ENCODE results near the gene ZEB2.

Gene ZEB2

DNA sequence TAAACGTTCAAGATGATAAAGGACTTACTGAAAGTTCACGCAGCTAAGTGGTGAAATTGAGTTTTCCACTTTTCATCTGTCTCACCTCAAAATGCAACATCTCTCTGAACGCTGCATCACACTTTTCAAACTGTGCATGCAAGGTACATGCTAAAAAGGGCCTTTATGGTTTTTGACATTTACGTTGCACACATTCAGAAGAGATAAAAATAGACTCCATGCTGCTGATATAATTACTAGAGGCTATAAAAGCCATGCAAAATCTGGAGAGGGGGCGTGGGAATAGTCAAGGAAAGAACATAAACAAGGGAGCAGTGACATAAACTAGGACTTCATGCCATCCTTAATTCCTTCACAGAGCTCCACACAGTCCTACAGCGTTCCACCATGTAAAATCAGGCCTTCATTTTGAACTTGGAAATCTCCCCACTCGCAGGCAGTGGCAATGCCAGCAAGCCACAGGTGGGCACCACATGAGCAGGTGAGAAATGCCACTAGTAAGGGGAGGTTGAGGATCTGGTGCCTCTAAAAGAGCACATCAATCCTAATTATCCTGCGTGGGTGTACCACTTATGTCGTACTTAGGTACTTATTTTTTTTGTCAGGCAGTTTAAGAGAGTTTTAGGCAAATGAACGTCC, 71.4 kb downstream of the ZEB2 start:
- DNase-seq: no peak

DNA sequence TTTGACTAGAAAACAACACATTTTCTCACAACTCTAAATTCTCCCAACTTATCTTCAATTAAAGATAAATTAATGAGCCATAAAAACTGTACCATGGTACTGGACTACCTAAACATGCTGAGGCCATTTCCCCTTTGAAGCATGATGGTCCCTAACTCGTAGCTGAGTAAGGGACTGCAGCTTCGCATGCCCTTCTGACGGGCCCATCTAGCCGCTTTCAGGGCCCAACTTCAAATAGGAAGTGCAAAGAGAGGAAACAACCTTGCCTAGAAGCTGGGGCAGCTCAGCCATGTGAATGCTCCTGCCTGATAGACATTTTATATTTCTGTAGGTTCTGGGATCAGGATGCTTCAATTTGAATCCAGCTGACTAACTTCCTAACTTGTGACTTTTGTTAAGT, 72.4 kb downstream of the ZEB2 start:
- no peak for DNase-seq

DNA sequence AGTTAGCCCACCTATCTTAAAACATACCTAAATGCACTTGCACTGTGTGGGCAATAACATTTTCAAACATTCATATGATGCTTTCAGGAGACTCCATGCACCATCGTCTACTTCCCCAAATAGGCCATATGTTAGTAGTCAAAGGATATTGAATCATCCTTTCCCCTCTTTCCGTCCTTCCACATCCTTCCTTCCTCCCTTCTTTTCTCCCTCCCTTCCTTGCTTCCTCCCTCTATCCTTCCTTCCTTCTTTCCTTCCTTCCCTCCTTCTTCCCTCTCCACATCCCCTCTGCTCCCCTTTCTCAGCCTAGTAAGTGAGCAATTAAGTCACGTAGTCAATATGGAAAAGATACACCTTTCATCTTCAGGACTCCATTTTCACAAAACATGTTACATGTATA, 73.8 kb downstream of the ZEB2 start:
- DNase-seq: no peak

DNA sequence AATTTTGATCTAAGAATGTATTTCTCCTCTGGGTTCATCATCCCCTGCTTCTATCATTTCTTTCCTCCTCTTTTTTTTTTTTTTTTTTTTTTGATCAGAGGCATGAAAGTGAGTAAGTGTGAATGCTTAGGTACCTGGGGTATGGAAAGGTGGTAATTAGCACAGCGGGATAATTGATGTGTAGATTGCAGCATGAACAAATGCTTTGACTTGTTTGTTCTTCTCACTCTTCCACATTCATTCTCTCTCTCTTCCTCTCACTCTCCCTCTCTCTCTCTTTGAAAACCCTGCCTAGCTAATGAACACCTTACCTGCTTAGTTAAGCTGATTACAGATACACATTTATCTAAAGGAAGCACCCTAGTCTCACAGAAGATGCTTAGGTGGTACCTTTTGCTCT, 74.7 kb downstream of the ZEB2 start:
- no peak for DNase-seq

DNA sequence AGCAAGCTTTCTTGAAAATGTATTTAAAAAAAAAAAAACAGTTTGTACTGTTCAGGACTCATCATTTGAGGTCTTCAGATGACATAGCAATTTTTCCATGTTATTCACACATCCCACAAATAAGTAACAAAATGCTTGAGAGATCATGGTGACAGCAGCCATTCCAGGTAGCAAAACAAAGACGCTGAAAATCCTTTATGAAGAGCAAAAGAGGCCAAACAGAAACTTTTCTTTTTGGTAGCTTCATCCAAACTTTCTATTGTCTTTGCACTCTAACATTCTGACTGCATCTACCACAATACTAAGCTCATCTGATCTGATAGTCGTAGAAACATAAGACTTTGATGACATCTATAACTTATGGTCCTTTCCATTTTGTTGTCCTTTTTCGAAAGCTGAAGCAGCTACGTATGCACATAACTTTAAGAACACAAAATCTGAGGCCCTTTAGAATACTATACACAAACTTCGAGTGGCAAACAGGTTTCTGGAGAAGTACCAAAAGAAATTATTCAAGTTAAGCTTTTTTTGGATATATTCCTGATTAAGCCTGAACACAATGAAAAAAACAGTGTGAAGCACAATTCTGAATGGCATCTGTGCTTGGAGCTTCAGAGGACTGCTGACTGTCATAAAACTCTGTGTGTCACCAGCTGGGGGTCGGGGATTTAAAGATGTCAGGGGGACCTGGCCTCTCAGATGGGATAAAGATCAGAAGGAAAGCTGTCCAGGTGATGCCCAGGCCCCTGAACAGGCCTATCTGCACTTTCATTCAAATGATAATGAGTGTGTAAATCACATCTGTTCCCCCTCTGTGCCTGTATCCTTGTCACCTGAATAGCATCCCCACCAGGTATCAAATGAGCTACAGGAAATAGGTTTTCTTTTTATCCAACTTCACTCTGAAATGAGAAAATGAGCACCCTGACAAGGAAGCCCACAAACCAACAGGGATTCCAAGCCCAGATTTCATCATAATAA, 75.8 kb downstream of the ZEB2 start:
- no peak for DNase-seq

DNA sequence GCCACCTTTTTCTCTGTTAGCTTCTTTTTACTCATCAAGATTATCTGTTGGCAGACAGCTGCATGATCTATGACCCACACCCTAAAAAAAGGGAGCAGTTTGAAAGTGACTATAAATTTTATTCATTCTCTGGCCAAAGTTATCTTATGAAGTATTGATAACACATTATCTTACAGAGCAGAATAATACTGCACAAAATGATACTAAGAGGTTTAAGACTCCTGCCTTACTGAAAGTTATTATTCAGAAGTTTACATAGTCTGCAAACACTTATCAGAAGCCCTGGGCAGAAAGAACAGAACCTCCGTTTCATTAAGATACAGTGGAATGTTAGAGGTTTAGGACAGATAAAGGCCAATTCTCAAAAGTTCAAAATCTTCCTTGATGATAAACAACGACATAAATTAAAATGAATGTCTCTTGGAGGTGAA, 78.2 kb downstream of the ZEB2 start:
- no peak for DNase-seq

DNA sequence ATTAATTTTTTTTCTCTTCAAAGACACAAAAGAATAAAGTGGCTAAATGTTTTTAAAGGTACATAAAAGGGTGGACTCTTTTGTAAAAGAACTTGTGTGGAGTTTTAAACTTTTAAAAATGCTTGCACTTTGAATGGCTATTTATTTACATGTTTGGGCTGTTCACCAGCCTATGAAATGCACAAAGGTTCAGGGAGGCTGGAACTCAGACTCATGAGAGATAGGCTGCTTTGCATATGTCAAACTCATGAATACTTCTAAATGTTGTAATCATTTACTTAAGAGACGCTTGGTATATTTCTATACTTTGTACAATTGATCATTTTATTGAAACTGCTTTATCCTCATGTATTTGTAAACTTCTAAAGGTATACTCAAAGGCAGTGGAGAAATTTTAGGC, 79.9 kb downstream of the ZEB2 start:
- DNase-seq: no peak

DNA sequence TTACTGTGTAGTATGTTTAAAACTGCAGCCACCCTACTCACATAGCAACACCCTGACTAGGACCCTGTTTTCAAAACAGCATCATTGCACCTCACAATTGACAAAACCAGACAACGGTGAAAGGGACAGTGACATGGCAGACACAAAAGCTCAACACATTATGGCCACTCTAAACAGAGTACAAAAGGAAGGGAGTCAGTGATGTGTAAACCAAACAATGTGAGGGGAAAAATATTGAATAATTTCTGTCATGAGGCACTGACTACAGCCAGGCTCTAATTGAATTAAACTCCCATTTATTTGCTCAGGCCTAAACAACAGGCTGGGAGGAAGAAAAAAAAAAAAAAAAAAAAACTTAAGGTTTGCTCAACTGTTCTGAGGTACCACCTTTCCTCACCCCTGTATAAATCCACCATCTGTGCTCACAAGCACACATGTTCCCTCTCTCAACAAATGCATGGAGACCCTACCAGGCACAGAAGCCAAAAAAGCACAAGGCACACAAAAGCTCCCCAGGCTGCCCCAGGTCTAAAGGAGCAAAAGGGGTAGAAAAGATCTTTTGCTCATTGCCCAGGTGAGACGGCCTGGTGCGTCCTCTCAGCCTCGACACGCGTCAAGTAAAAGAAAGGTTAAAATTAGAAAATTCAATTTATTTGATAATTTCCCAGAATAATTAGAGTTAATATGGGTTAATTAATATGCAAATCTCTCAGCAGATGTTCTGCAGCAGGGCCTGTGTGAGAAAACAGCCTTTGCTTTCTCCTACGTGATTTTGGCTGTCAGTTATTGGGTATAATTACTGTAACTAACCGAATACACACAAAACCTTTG, 80.9 kb downstream of the ZEB2 start:
- DNase-seq: no peak

DNA sequence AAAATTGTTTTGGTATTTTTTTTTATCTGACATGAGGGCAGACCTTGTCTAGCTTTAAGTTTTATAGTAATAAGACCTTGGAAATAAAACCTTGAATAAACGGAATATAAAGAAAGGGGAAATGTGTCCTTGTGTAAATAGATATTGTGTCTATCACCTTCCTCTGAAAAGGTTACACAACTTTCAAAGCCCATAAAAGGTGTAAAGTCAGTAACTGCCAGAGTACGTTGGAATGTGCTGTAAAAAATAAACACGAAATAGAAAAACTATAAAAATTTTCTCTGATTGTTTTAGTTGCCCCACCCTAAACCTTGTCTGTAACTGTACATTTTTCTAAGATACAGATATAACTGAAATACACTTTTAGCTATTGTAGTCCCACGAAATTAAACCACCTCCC, 82.3 kb downstream of the ZEB2 start:
- DNase-seq: no peak

DNA sequence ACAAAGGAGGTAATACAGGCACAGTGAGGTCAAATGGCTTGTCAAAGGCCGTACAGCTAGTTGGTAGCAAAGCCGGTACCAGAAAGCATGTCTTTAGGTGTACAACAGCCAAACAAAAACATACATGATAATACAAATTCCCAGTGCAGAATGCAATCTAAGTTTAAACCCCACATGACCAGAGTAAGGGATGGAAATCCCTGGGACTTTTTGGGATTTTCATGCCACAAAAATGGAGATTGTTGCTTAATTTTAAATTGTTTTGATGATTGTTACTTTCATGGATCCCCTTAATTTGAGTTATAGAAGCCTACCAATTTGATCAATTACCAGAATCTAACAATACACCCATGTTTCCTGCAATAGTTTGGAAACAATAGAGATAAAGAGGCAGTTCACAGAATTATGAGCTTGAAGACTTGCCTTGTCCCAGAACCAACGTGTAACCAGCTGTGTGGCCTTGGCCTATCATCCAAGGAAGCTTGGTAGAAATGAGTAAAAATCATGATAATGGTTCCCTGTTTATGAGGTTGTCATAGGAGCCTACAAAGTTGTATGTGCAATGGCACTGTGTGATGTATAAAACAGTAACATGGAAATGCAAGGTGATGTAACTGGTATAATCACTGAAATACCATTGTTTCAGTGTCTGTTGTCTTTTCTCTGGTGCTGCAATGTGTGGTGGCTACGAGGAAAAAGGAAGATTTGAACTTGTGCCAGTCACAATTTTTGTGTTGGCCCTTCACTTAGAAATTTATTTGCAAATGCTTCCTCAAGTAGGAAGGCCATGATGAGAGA, 85.3 kb downstream of the ZEB2 start:
- no peak for DNase-seq

DNA sequence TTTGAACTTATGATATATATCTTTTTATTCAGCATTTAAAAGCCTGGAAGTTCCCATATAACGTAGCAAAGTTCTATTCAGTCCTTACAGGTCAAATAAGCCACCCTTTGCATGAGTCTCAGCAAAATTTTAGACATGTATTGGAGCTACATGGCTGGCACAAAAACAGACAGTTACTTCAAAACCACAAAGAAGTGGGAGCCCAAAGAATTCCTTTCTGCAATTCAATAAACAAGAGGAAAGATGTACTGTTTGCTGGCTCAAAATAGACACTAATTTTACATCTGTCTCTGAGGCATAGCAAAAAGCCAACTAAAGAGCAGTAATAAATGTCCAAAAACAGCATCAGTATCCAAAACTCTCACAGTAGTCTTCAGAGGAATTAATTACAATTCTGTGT, 87.0 kb downstream of the ZEB2 start:
- DNase-seq: no peak

DNA sequence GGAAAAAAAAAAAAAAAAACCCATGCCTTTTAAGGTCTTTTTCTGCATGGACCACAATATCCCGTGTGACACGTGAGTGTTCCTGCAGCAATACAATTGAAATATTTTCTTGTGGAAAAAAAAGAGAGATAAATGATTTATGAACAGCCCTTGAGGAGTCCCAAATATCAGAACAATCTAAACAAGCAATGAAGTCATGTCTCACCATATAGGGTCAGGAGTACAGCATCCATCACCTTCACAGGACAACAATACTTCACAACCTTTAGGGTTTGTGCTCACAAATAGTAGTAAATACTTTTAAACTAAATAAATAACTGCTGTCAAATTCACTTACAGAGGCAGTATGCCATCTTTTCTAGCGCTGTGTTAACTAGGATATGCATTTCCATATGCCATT, 87.9 kb downstream of the ZEB2 start:
- no peak for DNase-seq

DNA sequence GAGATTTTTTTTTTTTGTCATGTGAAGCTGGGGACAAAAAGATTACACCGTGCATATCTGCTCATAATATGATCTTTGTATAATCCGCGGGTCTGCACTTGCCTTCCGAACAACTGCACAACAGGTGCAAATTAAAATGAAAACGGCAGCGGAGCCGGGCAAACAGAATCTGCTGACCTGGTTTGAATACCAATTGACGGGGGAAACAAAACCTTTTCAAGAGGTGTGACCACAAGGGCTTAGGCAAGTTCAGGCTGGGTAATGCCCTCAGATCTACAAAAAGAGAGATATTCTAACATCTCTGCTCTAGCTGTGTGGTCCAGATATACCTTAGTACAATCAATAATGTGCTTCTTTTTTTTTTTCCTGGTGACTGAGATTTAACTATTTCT, 88.5 kb downstream of the ZEB2 start:
- no peak for DNase-seq

DNA sequence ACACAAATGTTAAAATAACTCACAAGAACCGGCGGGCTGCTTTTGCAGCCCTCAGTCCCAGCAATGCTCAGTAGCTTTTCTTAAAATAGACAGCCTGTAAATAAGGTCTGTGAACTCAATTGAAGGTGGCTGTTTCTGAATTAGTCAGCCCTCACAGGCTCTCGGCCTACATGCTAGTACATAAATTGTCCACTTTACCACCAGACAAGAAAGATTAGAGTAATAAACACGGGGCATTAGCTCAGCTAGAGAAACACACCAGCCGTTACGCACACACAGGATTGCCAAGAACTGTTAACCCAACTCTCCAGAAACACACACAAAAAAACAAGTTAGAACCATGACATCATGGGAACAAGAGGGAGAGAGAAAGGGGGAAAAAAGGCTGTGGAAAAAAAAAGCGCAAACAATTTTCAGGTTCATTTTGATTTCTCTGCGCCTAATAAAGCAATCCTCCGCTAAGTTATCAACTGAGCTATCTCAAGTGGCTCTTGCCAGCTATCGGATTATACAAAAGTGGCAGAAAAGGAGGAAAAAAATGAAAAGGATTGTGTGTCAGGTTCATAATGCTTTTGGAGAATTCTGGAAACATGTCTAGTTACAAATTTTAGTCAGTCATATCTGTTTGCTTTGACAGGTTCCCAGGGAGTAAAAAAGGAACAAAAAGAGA, 89.1 kb downstream of the ZEB2 start:
- no peak for DNase-seq

DNA sequence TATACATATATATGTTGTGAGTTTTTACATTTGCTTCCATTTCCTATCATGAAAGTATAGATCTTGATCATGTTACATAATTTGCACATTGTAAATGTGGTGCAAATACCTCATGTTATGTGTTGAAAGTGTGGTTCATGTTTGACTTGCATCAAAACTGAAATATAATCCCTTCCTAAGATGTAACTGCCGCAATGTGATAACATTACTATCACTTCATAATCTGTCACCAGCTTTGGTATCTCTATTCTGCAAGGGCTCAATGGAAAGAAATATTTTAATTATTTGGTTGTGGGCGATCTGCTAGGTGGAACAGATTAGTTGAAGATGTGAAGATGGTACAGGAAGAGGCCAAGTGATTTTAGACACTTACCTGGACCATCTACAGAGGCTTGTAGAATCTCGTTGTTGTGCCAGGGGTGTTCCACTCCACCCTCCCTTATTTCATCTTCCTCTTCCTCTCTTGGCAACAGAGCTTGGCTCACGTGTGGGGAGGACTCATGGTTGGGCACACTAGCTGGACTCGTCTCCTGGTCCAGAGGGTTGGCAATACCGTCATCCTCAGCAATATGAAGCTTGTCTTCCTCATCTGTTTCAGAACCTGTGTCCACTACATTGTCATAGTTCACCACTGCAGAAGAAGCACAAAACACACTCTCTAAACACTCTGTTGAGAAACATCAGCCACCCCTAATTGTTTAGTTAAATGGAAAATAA, 90.4 kb downstream of the ZEB2 start:
- no peak for DNase-seq

DNA sequence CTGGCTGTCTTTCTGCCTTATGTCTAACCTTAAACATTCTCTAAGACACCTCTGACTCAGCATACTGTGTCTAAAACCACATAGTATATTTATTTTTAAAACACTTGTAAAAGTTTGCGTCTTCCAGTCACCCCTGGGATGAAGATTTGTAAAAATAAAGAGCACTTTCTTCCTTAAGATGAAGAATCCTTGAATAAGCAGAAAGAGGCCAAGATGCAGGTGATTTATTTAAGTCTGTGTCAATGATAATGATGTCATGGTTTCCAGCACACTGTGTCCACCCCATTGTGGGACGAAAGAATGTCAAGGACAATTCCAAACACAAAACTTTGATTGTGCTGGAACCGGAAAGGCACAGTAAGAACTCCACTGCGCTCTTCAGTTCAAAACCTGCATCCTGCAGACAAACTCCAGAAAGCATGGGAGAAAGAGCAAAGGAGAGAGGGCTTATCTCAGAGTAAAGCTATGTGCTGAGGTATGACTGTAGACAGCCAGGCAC, 92.9 kb downstream of the ZEB2 start:
- no peak for DNase-seq

DNA sequence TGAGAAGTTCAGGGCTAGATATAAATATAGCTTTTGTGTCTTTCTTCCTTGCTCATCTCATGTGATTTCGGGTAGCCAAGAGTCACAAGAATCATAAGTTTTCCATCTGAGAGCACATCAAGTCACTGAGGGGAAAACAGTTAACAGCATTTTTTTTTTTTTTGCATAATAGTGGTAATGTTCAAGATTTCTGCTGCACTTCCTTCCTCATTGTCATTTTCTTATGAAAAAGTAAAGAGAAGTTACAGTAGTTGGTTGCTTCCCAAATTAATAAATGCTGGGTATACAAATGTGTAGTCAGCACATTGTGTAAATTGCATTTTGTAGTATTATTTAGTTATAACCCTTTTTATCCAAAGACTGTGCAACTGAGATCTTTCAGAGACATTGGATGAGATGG, 93.6 kb downstream of the ZEB2 start:
- no peak for DNase-seq

DNA sequence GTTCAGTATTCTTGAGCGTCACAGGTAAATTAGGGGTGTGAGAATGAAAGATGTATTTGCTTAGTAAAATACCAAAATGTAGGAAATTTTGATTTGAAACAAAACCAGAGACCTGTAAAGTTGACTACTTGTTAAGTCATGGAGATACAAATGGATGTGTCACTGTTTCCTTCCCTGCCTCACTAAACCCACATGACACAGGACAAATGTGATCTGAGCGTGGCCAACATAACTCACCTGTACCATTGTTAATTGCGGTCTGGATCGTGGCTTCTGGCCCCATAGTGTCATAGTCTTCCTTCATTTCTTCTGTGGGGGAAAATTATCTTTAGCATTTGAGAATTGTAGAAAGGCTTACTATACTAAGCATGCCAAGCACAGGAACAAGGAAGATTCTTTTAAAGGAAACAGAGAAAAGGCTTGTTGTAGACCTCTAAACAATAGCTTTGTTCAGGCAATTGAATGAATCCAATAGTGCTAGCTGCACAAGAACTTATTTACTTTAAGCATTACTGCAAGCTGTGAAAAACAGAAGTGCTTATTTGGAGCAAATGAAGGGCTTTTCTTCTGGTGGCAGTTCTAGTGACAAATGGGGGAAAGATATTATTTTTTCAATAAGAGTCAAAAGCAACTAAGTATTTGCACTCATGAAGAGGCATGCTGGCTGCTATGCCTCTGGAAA, 95.2 kb downstream of the ZEB2 start:
- DNase-seq: no peak

DNA sequence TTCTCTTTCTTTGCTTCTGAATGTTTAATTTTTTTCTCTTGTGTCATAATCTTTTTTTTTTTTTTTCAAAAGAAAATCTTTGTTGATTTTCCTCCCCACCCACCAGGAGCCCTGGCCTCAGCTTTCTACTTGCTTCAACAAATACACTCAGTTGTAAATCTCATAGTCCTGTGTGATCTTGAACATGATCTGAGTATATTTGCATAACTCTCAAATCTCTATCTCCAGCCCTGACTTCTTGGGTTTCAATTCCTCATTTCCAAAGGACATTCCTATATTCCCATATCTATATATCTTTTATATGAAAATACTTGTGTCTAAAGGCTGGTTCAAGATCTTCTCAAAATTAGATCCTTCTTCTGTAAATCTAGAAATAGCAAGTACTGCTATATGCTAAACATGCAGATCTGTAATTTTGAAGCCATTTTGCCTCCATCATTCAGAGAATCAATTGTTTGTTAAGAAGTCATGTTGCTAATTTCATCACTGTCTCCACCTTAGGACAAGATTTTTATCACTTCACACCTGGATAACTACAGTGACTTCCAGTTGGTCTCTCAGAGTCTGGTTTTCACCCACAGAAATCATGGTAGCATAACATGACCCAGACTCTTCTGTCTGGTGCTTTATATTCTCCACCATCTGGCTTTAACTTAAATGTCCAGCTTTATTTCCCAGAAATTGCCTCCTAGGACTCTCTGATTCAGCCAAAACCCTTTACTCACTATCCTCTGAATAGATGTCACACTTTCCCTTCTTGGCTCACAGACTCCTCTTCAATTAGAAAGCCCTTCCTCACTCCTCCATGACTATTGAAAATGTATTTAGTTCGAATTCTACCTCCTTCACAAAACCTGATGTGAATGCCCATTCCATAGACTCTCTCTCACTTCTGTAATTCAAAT, 98.1 kb downstream of the ZEB2 start:
- no peak for DNase-seq

All from central memory CD4-positive, alpha-beta T cell (primary cell).